Measurements from ENCODE around the gene TTLL11. TPM values are rescaled to one million over a fixed set of nuclear protein-coding genes. Genes with fewer than 3 reads are reported as not detected.

TTLL11 gene
- total and polyA plus RNA-seq, 8 donors, result 3.4 to 7.5 (median 5.5) TPM

GRCh38 chr9:121852651-121853616 is 240.2 kb downstream of the TTLL11 start:
- TF ChIP-seq CTCF (IDR thresholded peaks at IDR 0.05), result no peak
- Histone ChIP-seq H3K4me1 (no peaks in the 10 kb centered on the region), H3K27ac (no peak overlapping the region), H3K9me3 (no peaks in the 10 kb centered on the region), H3K36me3 (no peaks in the 10 kb centered on the region), H3K4me3 (no peak overlapping the region), H3K27me3 (no peaks in the 10 kb centered on the region)
- intact Hi-C loops (cut with DNase I), result no loop called here
- no peak for FAIRE-seq
- DNase-seq, result no peak
- peak in 2 of 4 donors; percentile 41 to 55 for ATAC-seq
- 75 to 79% methylated on average over 29 of the region's 29 CpGs for WGBS, 2 donors

GRCh38 chr9:121852241-121852640 is 240.9 kb downstream of the TTLL11 start:
- FAIRE-seq (no peak), DNase-seq (no peak), ATAC-seq (no peak)
- H3K9me3 ChIP-seq, result no peaks in the 10 kb centered on the region
- intact Hi-C loops (cut with DNase I), result no loop called here
- no peaks in the 10 kb centered on the region for H3K36me3 ChIP-seq
- H3K4me3 ChIP-seq, result no peak overlapping the region
- H3K4me1 ChIP-seq, result no peaks in the 10 kb centered on the region
- no peak for TF ChIP-seq CTCF (IDR thresholded peaks at IDR 0.05)
- H3K27me3 ChIP-seq, result no peaks in the 10 kb centered on the region
- H3K27ac ChIP-seq, result no peak overlapping the region
- 94 to 99% methylated on average over 7 of the region's 7 CpGs for WGBS, 2 donors

- DNase-seq, result no peak
- TF ChIP-seq CTCF (IDR thresholded peaks at IDR 0.05), result no peak
- WGBS, 2 donors, result 93 to 99% methylated on average over 9 of the region's 9 CpGs
- intact Hi-C loops (cut with DNase I), result no loop called here
- no peak for FAIRE-seq
- H3K27ac ChIP-seq, result no peak overlapping the region
- peak in 1 of 4 donors; percentile 40 for ATAC-seq
- no peaks in the 10 kb centered on the region for H3K9me3 ChIP-seq
- no peaks in the 10 kb centered on the region for H3K4me1 ChIP-seq
- H3K27me3 ChIP-seq, result no peaks in the 10 kb centered on the region
- no peak overlapping the region for H3K4me3 ChIP-seq
- no peaks in the 10 kb centered on the region for H3K36me3 ChIP-seq
Observed at GRCh38 chr9:121851641-121852091, 241.4 kb downstream of the TTLL11 start.

GRCh38 chr9:121850366-121850765 is 242.7 kb downstream of the TTLL11 start:
- no peak for ATAC-seq
- FAIRE-seq, result no peak
- DNase-seq, result no peak
- Histone ChIP-seq H3K9me3 (no peaks in the 10 kb centered on the region), H3K36me3 (no peaks in the 10 kb centered on the region), H3K4me3 (no peak overlapping the region), H3K27ac (no peak overlapping the region), H3K27me3 (no peaks in the 10 kb centered on the region), H3K4me1 (no peaks in the 10 kb centered on the region)
- 77 to 82% methylated on average over 2 of the region's 2 CpGs for WGBS, 2 donors
- intact Hi-C loops (cut with DNase I), result no loop called here
- no peak for TF ChIP-seq CTCF (IDR thresholded peaks at IDR 0.05)

GRCh38 chr9:121849554-121849953 is 243.6 kb downstream of the TTLL11 start:
- Histone ChIP-seq H3K27me3 (no peaks in the 10 kb centered on the region), H3K4me1 (no peaks in the 10 kb centered on the region), H3K4me3 (no peak overlapping the region), H3K9me3 (no peaks in the 10 kb centered on the region), H3K27ac (no peak overlapping the region), H3K36me3 (no peaks in the 10 kb centered on the region)
- ATAC-seq (no peak), DNase-seq (no peak), FAIRE-seq (no peak)
- no peak for TF ChIP-seq CTCF (IDR thresholded peaks at IDR 0.05)
- intact Hi-C loops (cut with DNase I), result no loop called here
- 84 to 97% methylated on average over 4 of the region's 4 CpGs for WGBS, 2 donors

Measured in pancreas (tissue), 10 donors.